Stimulated activated CD4-positive, alpha-beta T cell treated with anti-CD3 and anti-CD28 coated beads, TNF-alpha, amount 100 ng/mL, for 1 hour (primary cell): ENCODE data around the gene JAKMIP2.
"Not testable (repeated sequence)": the region's sequence is repeated elsewhere in the genome, so short reads cannot be mapped to it uniquely, and the experiment has no call there.

Experiments
- DNase-seq, 3 donors: peaks; one replicate each; pipeline ENCODE4 v3.0.0-alpha.2; 2020; ENCODE audit warnings: low read depth in 3 of 3, low spot score in 1 of 3

Gene JAKMIP2

GRCh38 chr5:147659166-147659929 is 123.2 kb downstream of the JAKMIP2 start:
- DNase-seq, result no peak

- no peak for DNase-seq
Observed at GRCh38 chr5:147658293-147658932, 124.1 kb downstream of the JAKMIP2 start.

DNA sequence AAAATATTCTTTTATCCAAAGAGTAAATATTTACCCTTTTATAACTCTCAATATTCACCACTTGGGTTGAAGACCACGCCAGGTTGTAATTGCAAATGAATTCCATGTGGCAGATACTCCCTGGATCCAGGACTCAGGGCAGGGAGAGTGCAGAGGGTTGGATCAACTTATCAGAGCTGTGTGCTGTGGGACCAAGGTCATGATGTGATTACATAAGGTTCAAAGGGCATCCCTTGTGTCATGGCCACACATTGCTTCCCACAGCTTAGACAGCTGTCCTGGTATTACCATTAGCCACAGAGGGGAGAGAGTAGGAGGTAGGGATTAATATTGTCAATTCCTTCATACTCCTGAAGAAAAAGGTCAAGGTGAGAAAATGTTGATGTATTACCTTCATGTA is 133.9 kb downstream of the JAKMIP2 start:
- no peak for DNase-seq

DNA sequence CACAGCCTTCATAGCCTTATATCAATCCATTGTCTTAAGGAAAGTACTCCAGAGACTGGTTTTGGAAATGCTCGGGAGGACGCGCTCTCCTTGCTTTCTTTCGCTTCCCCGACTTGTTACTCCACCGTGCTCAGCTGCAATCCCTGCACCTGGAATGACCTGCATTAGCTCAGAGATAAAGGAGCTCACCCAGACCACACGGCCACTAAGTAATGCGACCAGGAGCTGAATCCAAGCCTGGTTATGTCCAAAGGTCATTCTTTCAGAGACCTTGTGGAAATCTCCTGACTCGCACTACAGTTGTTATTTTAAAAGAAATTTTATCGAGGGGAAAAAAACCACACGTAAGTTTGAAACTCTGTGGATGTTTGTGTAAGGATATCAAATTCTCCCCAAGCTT is 137.3 kb downstream of the JAKMIP2 start:
- DNase-seq, result no peak

DNA sequence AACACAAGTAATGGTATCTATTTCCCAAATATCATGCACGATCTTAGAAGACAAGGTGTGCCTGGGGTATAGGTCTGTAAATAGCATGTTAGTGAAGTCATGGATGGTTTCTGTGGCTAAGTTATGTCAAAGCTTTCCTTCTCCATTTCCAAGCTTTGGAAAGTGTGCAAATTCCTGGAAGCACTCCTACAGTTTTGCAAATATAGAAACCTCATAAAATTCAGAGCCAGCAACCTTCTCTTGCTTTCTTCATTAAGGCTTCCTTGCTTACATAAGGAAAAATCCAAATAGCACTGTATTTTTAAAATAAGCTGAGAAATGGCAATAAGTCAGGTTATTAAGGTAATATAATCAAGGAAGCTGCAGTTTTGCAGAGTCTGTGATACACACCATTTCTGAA is 138.1 kb downstream of the JAKMIP2 start:
- no peak for DNase-seq

- DNase-seq, result no peak
Observed at GRCh38 chr5:147643142-147643541, 139.4 kb downstream of the JAKMIP2 start.

- no peak for DNase-seq
Observed at GRCh38 chr5:147642666-147643065, 139.9 kb downstream of the JAKMIP2 start.

DNA sequence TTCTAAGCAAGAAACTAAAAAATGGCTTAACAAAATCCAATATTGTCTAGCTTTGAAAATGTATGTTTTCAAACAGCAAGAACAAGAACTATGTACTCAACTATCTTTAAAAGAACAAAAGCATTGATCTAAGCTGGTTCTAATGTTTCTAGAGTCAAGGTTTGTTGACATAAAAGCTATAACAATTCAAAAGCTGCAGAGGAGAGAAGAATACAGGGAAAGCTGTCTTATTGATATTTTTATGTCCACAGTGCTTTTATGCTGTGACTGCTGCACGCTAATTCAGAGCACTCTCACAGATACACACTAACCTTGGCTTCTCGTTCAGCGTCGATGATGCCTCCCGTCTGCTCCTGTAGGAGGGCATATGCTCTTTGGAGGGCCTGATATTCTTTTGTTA is 143.2 kb downstream of the JAKMIP2 start:
- no peak for DNase-seq

- DNase-seq, result no peak
Observed at GRCh38 chr5:147636729-147636984, 145.9 kb downstream of the JAKMIP2 start.

- no peak for DNase-seq
Observed at GRCh38 chr5:147635882-147636728, 146.4 kb downstream of the JAKMIP2 start.

DNA sequence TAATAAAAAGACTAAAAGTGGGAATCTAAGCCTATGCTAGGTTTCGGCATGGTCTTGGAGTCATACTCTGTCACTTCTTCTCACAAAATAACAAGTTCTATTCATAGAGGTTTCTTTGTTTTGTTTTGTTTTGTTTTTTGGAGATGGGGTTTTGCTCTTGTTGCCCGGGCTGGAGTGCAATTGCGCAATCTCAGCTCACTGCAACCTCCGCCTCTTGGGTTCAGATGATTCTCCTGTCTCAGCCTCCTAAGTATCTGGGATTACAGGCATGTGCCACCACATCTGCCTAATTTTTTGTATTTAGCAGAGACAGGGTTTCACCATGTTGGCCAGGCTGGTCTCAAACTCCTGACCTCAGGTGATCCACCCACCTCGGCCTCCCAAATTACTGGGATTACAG is 147.1 kb downstream of the JAKMIP2 start:
- not testable (repeated sequence) for DNase-seq

DNA sequence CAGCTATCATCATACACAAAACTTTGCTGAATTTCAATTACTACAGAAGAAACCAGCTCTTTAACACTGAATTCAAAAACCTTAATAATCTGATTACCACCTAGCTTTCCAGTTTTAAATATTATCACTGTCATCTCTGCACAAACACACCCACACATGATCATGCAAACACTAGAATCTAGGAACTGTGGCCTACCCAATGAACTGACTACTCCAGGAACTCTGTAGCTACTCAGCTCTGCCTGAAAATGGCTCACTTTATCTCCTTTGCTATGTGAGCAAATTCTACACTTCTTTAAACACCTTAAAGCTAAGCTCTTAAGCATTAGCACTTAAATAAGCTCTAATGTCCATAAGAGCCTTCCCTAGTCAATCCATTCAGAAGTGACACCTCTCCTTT is 149.4 kb downstream of the JAKMIP2 start:
- DNase-seq, result no peak

- DNase-seq, result no peak
Observed at GRCh38 chr5:147631428-147632003, 151.0 kb downstream of the JAKMIP2 start.

DNA sequence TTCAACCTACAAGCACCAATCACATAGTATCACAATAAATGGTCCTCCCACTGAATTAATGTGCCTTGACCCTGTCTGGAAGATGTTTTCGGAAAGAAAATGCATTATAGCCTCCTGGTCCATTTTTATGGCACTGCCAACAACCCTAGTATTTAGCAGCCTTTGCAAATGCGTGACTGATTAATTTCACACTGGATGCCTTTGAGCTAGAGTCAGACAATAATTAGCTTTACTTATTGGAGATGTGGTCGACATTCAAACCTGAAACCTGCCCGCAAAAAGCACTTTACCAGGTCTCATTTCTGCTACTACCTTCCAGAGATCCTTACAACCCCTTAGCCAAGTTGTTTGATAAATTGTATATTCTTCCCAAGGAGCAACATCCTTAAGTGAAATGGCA is 153.3 kb downstream of the JAKMIP2 start:
- no peak for DNase-seq

GRCh38 chr5:147628058-147628895 is 154.3 kb downstream of the JAKMIP2 start:
- DNase-seq, result no peak

GRCh38 chr5:147626464-147626863 is 156.1 kb downstream of the JAKMIP2 start:
- no peak for DNase-seq

DNA sequence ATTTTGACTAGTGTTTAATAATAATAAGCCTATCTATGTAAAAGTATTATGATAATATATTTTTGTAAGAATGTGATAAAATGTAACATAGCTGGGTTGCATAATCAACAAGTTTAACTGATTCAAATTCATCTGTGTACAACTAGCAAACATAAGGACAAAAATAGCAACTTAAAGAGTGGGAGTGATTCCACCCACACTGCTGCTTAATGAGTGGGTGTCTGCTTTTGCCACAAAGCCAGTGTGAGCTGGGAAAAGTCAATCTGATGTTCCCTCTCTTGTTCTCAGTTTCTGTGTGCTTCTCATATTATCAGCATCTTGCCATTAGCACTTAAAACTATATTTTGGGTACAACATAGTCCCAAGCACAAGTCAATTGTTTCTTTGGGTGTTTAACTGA is 161.5 kb downstream of the JAKMIP2 start:
- DNase-seq, result no peak

GRCh38 chr5:147619281-147619878 is 163.1 kb downstream of the JAKMIP2 start:
- no peak for DNase-seq

DNA sequence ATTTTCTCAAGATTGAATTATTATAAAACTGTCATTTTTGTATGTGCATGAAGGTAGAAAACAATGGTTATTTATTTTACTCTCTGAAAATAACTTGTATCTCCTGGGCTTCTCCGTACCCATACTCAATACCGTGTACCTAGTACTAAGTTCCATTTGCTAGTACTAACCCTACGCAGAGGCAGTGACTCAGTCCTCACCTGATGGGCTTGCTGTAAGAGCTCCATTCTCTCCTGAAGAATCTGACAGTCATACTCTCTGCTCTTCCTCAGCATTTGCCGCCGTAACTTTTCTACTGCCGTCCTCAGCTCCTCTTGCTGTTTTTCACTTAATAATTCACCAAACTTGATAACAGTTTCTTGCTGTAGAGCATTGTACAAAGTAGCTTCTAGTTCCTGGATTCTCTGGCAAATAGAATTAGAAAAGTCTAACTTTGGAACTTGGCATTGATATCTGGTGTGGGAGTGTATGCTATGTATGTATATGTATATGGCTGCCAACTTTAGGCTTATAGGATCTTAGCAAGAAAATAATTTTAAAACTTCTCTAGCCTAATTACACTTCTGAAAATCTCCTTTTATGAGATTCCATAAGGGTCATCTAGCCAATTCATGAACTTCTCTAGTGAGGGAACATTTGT is 164.7 kb downstream of the JAKMIP2 start:
- DNase-seq, result no peak

- no peak for DNase-seq
Observed at GRCh38 chr5:147617191-147617606, 165.3 kb downstream of the JAKMIP2 start.
